ENCODE data around the gene SH3RF2.
"Not testable (repeated sequence)": the region's sequence is repeated elsewhere in the genome, so short reads cannot be mapped to it uniquely, and the experiment has no call there.

SH3RF2 gene

DNA sequence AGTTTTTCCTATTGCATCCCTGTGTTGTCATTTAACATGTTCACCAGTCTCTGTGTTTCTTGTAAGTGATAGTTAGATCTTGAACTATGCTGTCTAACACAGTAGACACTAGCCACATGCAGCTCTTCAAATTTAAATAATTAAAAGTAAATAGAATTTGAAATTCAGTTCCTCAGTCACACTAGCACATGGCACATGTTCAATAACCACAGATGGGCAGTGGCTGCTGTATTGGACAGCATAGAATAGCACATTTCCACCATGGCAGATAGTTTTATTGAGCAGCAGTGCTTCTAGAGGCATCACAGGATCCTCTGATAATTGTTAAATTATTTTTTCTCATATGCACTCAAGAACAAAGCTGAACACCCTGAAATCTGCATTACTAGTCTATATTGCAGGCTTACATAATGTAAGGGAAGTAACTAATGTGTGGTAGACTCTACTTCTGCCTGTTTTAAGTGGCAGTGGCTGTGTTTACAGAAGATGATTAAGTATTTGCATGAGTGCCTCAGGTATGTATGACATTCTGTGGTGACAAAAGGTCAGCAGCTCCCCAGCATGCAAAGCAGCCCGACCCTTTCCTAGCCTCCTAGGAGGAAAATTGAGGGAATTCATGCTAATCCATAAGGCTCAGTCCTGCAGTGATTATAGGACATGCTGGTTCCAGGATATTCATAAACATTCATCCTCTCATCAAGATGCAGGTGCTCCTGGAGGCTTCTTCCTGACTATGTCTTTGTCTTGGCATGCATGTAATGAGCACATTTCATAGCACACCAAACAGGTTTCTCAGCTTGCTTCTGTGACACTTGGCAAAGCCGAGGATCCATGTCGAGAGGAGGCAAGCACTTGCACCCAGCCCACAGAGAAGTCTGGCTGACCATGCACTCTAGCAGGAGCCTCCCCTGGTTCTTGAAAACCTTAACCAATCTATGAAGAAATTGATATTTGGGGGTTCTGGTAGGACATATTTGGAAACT lies 45.5 kb downstream of the SH3RF2 start:
- no peak for DNase-seq

DNA sequence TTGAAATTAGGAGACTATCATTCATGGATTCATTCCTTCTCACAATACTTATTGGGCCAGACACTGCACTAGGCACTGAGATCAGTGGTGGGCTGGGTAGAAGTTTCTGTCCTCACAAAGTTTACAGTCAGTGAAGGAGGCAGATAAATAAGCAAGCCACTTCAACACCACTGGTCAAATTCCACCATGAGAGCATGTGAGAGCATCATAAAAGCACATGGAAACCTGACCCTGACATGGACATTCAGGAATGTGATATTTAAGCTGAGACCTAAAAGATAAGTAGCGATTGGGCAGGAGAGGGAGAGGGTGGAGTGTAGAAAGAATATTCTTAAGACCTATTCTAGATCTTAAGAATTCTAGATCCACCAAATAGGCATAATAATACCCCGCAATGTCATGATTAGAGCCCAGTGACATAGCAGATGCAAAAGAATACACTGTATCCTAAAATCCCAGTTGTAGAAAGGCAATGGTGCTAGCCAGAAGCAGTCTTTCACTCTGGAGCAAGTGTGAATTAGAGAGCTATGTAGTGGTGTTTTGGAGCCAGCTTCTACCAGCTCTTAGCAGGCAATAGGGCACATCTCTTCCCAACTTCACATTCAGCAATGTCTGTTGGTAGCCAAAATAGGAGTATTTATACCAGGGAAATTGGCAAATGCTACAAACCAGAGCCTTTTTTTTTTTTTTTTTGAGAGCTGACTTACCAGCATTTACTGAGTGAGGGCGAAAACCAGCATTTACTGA lies 46.4 kb downstream of the SH3RF2 start:
- DNase-seq: no peak

DNA sequence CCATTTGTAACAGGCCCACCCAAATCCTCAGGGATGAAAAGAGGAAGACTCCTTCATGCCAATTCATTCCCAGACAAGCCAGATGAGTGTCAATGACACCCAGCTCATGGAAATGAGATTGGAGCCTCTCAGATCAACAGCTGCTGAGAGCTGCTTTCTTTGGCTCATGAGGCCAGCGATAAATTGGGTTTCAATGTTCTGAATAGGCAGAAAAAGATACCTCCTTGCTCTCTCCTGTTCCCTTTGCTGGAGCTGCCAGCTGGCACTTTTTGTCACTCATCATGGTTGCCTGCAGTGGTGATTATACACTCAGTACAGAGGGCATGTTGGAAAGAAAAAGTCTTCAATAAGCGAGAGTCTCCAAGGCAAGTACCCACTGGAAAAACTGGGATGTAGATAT lies 47.1 kb downstream of the SH3RF2 start:
- DNase-seq: no peak

DNA sequence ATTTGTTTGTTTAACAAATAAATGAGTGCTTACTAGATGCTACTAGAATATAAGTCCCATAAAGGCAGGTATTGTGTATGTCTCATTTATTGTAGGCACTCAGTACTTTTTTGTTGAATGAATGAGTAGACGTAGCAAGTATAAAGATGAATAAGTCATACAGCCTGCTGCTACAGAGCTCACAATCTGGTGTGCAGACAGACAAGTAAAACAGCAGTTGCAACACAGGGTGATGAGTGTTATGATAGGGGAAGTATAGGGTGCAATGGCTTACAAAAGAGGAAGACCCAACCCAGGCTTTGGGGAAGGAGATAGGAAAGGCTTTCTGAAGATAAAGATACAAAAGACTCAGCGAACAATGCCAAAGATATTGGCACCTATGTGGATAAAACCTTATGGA lies 47.7 kb downstream of the SH3RF2 start:
- no peak for DNase-seq

DNA sequence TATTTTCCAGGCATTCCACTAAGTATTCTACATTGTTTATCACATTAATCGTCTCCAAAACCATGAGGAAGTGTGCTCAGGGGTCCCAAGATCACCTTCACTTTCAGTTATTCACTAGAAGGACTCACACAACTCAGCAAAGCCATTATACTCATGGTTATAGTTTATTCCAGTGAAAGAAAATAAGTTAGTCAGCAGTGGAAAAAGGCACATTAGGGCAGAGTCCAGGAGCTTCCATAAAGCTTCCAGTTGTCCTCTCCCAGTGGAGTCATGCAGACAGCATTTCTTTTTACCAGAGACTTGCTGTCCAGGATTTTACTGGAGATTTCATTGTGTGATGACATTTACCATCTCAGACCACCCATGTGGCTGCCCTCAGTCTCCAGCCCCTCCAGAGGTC lies 51.5 kb downstream of the SH3RF2 start:
- DNase-seq: no peak

DNA sequence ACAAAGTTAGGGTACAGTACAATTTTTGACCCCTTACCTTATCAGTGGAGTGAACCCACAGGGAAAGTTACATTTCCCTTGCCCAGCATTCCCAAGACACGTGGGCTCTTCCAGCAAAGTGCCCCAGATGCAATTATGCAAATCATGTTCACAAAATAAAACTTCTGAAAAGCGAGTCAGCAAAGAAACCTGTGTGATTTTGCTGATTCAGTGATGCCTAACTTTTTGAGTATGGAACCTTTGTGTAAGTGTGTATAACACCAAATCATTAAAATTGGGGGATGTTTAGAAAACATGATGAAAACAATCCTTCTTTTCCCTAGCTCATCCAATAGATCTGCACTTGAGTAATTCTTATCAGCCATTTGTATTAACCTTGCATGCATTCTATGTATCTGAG lies 52.6 kb downstream of the SH3RF2 start:
- no peak for DNase-seq

DNA sequence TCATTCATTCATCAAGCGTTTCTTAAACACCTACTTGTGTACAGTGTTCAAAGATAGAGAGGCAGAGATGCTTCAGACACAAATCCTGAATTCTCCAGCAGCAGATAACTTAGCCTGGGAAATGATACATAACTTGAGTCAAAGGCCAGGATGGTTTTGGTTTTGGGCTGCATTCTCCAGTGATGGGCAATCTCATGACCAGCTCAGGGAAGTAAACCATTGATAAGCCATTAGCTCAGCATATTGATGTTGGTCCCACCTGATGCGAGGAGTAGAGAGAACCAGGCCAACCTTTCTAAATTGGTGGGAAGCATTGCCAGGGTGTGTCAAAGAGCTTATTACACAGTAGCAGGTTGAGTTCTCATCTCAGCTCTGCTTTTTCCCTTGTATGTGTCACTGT lies 53.0 kb downstream of the SH3RF2 start:
- DNase-seq: no peak

DNA sequence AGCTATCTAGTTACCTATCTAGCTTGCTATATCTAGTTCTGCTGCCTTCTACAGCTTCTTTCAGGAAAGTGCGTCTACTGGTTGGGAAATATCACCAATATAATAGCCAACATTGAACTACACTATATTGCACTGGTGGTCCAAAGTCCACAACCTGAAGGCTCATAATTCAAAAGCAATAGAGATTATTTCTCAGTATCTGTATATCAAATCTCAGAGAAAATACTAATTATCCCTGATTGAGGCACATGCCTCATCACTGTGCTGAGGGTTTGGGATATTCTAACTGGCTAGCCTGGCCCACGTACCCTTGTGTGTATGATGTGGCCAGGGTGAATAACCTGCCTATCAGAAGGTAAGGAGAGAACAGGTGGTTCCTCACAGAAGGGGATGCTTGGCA lies 53.8 kb downstream of the SH3RF2 start:
- DNase-seq: no peak

DNA sequence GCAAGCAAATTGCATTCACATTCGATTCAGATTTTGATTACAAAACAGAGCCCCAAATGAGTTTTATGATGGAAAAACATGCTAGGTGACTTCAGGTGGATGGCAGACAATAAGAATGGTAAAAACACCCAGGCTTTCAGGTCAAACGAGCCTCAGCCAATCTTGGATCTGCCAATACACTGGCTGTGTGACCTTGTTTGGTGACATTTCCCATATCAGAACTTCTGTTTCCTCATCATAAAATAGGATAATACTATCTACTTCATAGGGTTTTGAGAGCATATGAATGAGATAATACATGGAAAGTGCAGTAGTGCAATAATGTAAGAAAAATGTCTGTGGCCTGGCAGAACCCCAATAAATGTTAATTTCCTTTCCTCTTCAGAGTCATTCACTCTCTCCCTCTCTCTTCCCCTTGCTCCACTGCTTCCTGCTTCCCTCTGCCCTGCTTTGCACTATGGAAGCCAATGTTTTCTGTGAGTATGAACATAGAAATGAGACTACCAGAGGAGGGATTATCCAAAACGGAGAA lies 54.7 kb downstream of the SH3RF2 start:
- DNase-seq: no peak

DNA sequence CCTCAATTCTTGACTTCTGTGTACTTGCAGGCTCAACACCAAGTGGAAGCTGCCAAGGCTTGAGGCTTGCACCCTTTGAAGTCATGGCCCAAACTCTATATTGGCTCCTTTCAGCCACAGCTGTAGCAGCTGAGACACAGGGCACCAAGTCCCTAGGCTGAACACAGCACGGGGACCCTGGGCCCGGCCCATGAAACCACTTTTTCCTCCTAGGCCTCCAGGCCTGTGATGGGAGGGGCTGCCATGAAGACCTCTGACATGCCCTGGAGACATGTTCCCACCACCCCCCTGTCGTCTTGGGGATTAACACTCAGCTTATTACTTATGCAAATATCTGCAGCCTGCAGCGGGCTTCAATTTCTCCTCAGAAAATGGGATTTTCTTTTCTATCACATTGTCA lies 57.2 kb downstream of the SH3RF2 start:
- not testable (repeated sequence) for DNase-seq

DNA sequence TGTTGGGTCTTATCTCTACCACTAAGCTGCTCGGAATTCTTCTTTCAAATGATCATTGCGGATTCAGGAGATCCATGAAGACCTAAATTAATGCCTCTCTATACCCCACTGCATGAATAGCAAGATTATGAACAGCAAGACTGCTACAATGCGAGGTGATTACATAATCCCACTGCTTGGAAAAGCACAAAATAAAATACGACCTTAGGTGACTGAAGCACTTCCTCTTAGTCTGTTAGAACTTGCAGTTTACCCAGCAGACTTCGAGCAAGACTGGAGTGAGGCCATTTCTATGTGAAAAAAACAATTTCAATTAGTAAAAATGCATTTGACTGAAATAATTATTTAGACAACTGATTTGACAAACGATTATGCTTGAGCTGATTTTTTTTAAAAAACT lies 59.8 kb downstream of the SH3RF2 start:
- no peak for DNase-seq

DNA sequence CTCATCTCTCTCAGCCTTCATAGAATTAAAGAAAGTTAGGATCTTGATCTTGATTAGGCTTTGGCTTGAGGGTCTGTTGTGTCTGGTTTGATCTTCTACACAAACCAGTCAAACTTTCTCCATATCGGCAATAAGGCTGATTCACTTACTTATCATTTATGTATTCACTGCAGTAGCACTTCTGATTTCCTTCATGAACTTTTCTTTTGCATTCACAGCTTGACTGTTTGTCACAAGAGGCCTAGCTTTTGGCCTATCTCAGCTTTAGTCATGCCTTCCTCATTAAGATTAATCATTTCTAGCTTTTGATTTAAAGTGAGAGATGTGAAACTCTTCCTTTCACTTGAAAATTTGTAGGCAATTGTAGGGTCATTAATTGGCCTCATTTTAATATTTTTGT lies 62.8 kb downstream of the SH3RF2 start:
- DNase-seq: no peak

DNA sequence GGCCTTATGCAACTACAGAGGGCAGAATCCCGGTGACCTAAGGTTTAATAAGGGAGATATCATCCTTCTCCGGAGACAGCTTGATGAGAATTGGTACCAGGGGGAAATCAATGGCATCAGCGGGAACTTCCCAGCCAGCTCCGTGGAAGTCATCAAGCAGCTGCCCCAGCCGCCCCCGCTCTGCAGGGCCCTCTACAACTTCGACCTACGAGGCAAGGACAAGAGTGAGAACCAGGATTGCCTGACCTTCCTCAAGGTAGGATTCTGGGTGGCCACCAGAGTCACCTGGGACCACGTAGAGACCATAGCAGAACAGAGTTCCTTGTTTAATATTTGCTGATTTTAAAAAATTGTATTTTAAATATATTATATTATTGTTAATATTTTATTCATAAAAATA lies 63.7 kb downstream of the SH3RF2 start:
- DNase-seq: no peak

DNA sequence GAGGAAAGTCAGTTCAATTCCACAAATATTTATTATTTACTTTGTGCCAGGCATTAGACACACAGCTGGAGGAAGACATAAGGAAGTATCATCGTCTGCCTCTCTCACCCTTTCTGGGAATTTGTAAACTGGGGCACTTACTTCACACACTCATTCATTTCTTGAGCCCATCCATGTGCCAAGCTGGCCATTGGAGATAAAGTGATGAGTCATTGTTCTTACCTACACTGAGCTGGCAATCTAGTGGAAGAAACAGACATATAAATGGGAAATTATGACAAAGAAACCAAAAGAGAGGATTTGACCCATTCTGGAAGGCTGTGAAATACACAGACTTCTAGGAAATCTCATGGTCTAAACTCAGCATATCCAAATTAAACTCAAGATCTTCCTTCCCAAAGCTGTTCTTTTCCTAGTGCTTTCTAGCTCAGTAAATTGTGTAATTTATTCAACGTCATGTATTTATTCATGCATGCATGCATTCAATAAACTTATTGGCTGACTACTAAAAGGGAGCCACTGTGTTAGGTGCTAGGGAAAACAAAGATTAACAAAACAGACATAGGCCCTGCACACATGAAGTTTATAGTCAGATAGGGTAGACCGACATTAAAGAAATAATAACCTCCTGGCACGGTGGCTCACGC lies 65.3 kb downstream of the SH3RF2 start:
- DNase-seq: no peak

DNA sequence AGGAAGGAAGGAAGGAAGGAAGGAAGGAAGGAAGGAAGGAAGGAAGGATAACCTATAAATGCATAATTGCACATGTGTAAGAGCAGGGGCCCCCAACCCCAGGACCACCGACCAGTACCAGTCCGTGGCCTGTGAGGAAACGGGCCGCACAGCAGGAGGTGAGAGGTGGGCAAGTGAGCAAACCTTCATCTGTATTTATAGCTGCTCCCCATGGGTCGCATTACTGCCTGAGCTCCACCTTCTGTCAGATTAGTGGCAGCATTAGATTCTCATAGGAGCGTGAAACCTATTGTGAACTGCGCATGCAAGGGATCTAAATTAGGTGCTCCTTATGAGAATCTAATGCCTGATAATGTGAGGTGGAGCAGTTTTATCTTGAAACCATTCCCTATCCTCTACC lies 66.1 kb downstream of the SH3RF2 start:
- DNase-seq: no peak

DNA sequence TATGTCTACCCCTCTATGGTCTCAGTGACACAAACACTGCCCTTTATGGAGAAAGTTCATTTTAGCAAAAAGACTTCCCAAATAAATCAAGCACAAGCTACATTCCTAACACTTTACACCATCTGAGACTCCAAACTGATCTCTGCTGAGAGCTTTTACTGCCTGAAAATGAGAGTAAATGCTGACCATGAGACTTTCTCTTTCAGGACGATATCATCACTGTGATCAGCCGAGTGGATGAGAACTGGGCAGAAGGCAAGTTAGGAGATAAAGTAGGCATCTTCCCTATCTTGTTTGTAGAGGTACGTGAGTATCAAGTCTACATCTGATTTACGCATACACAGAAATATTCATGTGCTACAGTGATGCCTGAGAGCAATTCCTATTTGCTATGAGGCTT lies 67.5 kb downstream of the SH3RF2 start:
- no peak for DNase-seq

DNA sequence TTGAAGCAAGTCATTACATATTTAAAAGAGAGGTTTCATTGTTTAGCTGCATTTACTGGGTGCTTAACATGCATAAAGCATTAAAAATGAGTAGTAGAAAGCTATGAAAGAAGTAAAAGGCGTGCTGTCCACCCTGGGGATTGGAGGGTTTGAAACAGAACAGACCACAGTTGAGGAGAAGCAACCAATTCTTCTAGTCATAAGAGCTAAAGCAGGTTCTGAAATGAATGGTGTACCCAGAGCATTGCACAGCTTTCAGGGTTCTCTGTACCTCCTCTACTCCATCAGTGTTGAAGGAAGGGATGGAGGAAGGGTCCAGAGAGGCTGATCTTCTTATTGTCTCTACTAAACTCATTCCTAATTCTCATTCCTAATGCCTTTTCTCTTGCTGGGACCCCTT lies 68.9 kb downstream of the SH3RF2 start:
- no peak for DNase-seq

DNA sequence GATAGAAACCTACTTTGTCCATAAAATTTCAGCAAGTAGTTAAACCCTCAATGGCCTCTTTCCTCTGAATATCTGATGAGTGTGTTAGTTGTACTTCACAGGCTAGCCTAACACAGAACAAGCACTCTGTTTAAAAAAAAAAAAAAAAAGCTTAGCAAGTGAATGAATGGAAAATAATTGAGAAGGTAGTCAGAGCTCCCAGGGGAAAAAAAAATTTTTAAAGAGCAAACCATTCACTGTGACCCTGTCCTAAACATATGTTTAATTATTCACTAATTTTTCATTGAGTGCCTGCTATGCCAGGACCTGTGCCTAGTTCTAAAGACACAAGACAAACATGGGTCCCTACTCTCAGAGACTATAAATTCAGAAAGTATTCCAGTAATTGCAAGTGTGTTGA lies 69.3 kb downstream of the SH3RF2 start:
- DNase-seq: no peak

DNA sequence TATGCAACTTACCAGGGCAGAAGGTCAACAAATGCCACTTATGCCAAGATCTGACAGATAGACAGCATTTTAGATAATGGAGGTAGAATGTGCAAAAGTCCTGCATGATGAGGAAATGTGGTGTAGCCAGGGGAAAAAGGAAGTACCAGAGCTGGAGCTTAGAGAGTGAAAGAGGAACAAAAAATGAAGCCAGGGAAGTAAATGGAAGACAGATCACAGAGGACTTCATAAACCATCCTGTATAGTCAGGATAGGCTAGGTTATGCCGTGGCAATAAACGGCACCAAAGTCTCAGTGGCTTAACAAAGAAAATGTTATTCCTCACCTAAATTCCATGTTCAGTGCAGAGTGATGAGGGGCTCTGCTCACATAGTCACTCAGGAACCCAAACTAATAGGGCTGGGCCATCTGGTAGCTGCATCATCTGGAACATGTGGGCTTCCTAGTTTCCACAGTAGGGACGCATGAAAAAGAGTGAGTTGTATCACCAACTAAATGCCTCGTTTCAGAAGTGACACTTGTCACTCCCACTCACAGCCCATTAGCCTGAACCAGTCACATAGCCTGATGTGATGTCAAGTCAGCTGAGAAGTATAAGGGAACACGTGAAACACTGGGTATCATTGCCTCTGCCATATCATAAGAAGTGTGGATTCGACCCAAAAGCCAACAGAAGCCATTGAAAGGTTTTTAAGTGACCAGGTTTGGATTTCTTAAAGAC lies 70.3 kb downstream of the SH3RF2 start:
- no peak for DNase-seq

DNA sequence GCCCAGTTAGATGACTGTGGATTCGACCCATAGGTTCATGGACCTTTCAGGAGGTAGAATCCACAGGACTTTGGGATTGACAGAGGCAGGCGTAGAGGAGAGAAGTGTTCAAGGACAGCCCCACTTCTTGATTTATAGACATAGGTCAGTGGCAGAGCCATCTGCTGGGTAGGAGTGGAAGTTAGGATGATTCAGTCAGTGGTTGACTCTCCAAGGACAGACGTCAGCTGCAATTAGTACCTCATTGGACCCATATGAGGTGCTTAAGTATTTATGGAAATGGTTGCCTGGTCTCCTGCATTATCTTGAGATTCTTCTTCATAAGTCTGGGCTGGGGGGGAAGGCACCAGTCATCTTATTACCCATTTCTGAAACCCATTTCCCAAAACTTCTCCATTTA lies 70.9 kb downstream of the SH3RF2 start:
- no peak for DNase-seq

DNA sequence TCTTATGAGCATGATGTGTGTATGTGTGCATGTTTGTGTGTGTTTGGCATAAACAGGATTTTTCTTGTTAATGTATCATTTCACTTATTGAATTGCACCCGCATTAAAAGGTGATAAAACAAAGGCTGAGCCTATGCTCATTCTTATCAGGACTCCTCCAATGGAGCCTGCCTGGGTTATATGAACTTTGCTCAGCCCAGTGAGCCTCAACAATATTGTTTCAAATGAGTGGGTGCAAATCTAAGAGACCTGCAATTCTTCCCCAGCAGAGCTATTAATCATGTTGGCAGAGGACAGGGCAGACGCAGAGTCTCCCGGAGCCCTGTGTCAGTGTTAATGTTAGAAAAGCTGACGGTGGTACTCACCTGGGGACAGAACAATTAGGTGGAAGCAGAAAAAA lies 71.6 kb downstream of the SH3RF2 start:
- no peak for DNase-seq

DNA sequence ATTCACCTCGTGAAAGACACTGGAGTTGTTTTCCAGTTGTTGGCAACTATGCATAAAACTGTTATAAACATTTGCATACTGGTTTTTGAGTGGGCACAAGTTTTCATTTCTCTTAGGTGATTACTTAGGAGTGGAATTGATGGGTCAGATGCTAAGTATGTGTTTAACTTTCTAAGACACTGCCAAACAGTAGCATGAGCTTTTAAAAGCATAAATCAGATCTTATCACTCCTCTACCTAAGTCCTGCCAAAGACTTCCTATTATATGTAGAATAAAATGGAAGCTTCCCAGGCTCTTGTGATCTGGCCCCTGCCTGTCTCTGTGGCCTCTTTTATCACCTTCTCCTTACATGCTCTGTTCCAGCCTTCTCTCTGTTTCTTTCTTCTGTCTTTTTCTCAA lies 72.6 kb downstream of the SH3RF2 start:
- DNase-seq: no peak

DNA sequence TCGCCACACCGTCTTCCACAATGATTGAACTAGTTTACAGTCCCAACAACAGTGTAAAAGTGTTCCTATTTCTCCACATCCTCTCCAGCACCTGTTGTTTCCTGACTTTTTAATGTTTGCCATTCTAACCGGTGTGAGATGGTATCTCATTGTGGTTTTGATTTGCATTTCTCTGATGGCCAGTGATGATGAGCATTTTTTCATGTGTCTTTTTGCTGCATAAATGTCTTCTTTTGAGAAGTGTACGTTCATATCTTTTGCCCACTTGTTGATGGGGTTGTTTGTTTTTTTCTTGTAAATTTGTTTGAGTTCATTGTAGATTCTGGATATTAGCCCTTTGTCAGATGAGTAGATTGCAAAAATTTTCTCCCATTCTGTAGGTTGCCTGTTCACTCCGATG lies 74.1 kb downstream of the SH3RF2 start:
- not testable (repeated sequence) for DNase-seq

Data from activated CD4-positive, alpha-beta T cell treated with anti-CD3 and anti-CD28 coated beads, Interleukin-2, amount 50 U/mL, for 48 hours (primary cell).